ENCODE results near the gene THEMIS.
"Not testable (repeated sequence)": the region's sequence is repeated elsewhere in the genome, so short reads cannot be mapped to it uniquely, and the experiment has no call there.

THEMIS gene

GRCh38 chr6:127917766-127918165 lies 16.9 kb upstream of the THEMIS start:
- DNase-seq (ENCODE audit: low spot score) = no peak

- no peak for DNase-seq (ENCODE audit: low spot score)
Measured at GRCh38 chr6:127914240-127914639, 13.4 kb upstream of the THEMIS start.

- no peak for DNase-seq (ENCODE audit: low spot score)
Measured at GRCh38 chr6:127912914-127913313, 12.1 kb upstream of the THEMIS start.

GRCh38 chr6:127907960-127908640 lies 7.2 kb upstream of the THEMIS start:
- peak; percentile 16 for DNase-seq (ENCODE audit: low spot score)

GRCh38 chr6:127904160-127904559 lies 3.3 kb upstream of the THEMIS start:
- DNase-seq (ENCODE audit: low spot score) = no peak

- DNase-seq (ENCODE audit: low spot score) = no peak
Measured at GRCh38 chr6:127902933-127903332, 2.1 kb upstream of the THEMIS start.

- no peak for DNase-seq (ENCODE audit: low spot score)
Measured at GRCh38 chr6:127897484-127897883, 3.4 kb downstream of the THEMIS start.

- no peak for DNase-seq (ENCODE audit: low spot score)
Measured at GRCh38 chr6:127894051-127894450, 6.8 kb downstream of the THEMIS start.

- DNase-seq (ENCODE audit: low spot score) = no peak
Measured at GRCh38 chr6:127893541-127893940, 7.3 kb downstream of the THEMIS start.

- no peak for DNase-seq (ENCODE audit: low spot score)
Measured at GRCh38 chr6:127891731-127892326, 9.0 kb downstream of the THEMIS start.

GRCh38 chr6:127886603-127887002 lies 14.3 kb downstream of the THEMIS start:
- no peak for DNase-seq (ENCODE audit: low spot score)

- DNase-seq (ENCODE audit: low spot score) = no peak
Measured at GRCh38 chr6:127884134-127884533, 16.7 kb downstream of the THEMIS start.

GRCh38 chr6:127881949-127882348 lies 18.9 kb downstream of the THEMIS start:
- DNase-seq (ENCODE audit: low spot score) = not testable (repeated sequence)

- no peak for DNase-seq (ENCODE audit: low spot score)
Measured at GRCh38 chr6:127880429-127880828, 20.4 kb downstream of the THEMIS start.

- no peak for DNase-seq (ENCODE audit: low spot score)
Measured at GRCh38 chr6:127879685-127880084, 21.2 kb downstream of the THEMIS start.

GRCh38 chr6:127878115-127878514 lies 22.7 kb downstream of the THEMIS start:
- no peak for DNase-seq (ENCODE audit: low spot score)

- no peak for DNase-seq (ENCODE audit: low spot score)
Measured at GRCh38 chr6:127877231-127877630, 23.6 kb downstream of the THEMIS start.

GRCh38 chr6:127869772-127870404 lies 31.0 kb downstream of the THEMIS start:
- DNase-seq (ENCODE audit: low spot score) = no peak

GRCh38 chr6:127869183-127869582 lies 31.7 kb downstream of the THEMIS start:
- DNase-seq (ENCODE audit: low spot score) = no peak

- DNase-seq (ENCODE audit: low spot score) = no peak
Measured at GRCh38 chr6:127868338-127868737, 32.5 kb downstream of the THEMIS start.

GRCh38 chr6:127866766-127867165 lies 34.1 kb downstream of the THEMIS start:
- no peak for DNase-seq (ENCODE audit: low spot score)

GRCh38 chr6:127865108-127865507 lies 35.8 kb downstream of the THEMIS start:
- DNase-seq (ENCODE audit: low spot score) = no peak

GRCh38 chr6:127864701-127865100 lies 36.2 kb downstream of the THEMIS start:
- no peak for DNase-seq (ENCODE audit: low spot score)

- DNase-seq (ENCODE audit: low spot score) = no peak
Measured at GRCh38 chr6:127860723-127861122, 40.1 kb downstream of the THEMIS start.
